ENCODE measurements around the gene APOF.

DNA sequence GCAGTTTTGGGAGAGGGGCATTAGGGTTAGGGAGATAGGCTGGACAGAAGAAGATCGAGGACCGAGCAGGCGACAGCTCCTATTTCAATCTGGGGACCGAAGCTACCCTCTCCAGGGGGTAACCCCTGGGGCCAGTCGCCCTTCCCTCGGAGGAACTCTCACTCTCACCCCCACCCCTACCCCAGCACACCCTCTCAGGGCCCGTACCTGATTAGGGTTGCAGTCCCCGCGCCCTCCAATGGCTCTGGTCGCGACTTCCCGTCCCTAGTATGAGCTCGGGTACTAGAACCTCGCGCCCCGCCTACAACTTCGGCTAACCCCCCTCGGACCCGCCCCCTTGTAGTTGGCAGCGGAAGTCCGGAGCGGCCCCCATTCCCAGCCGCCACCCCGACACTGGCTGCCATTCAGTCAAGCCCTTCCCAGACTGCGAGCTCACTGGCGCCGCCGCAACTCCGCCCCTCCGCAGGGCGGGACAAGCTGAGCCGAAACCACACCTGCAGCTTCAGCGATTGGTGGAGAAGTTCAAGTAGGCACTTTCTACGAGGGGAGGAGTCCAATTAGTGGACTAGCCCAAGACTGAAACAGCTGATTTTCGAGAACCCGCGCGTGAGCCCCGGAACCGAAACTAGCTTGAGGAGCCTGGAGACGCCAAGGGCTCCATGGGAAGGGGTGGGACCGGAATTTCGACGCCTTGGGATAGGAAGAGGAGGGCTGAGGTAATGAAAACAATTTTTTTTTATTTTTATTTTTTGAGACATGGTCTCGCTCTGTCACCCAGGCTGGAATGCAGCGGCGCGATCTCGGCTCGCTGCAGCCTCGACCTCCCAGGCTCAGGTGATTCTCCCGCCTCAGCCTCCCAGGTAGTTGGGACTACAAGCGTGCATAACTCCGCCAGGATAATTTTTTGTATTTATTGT is 2.5 kb downstream of the APOF start, which contains the start of gene STAT2:
- peak; percentile 82; the same call in 1 of the 2 replicates for TF ChIP-seq NR2C2 (CRISPR knock-in tag; IDR thresholded peaks at IDR 0.05; ENCODE audit: borderline replicate concordance)
- TF ChIP-seq POLR2A (IDR thresholded peaks at IDR 0.05; ENCODE audit: insufficient read depth in 1 of 2, low read depth in 2 of 2, low read length in 2 of 2), result peak; percentile 41 to 78; a peak in 3 of 4 replicates
